Ovary (tissue), 9 donors: ENCODE results near the gene PLXNB2. TPM values are rescaled to one million over a fixed set of nuclear protein-coding genes. Genes with fewer than 3 reads are reported as not detected.

Experiments
- DNase-seq, 5 donors: peaks; one replicate each; pipeline ENCODE4 v3.0.0-alpha.2; 2019 to 2020
- H3K27ac ChIP-seq, 2 donors: fragments of 200-600 bp; one replicate each; pipeline versions ENCODE4 v1.5.1 to v1.8.0; 2019 to 2022
- H3K27me3 ChIP-seq: fragments of 200-600 bp; one replicate; pipeline ENCODE4 v1.8.0; 2022
- H3K36me3 ChIP-seq: fragments of 200-600 bp; sonication (generic); one replicate; pipeline ENCODE4 v1.5.1; 2019
- H3K4me1 ChIP-seq: one replicate; pipeline ENCODE4 v1.8.1; 2013; ENCODE audit warnings: mild to moderate bottlenecking, moderate library complexity; ENCODE audit not compliant: insufficient read depth
- H3K4me3 ChIP-seq: fragments of 200-600 bp; sonication (generic); one replicate; pipeline ENCODE4 v1.5.1; 2017
- H3K9me3 ChIP-seq, 2 donors: fragments of 200-600 bp in 1 of 2; sonication (generic) in 1 of 2; one replicate each; pipeline versions ENCODE4 v1.5.1 to v1.8.1; 2013 to 2019; ENCODE audit warnings: mild to moderate bottlenecking in 1 of 2, moderate library complexity in 1 of 2
- CTCF ChIP-seq, 3 donors: fragments of 450-650 bp in 2 of 3; fragments of 200-600 bp in 1 of 3; IDR thresholded peaks; one replicate each; pipeline versions ENCODE4 v1.5.1 to v1.8.0; 2016 to 2022; ENCODE audit warnings: antibody characterized with exemption in 3 of 3, mild to moderate bottlenecking in 1 of 3
- EP300 ChIP-seq: sonication (generic); formaldehyde crosslinking; IDR thresholded peaks from one replicate; pipeline ENCODE4 v1.6.1; 2017; ENCODE audit warnings: antibody characterized with exemption
- POLR2A ChIP-seq: fragments of 450-650 bp; IDR thresholded peaks from one replicate; pipeline ENCODE4 v1.6.1; 2017; ENCODE audit warnings: antibody characterized with exemption, mild to moderate bottlenecking, moderate library complexity
- WGBS, 3 donors: extraction: QIAGEN DNeasy Blood & Tissue Kit in 1 of 3; methylation state at CpG; one replicate each; pipeline versions ENCODE4 v1.1.5 to v1.1.7; 2013 to 2017; 5-methylcytosine and 5-hydroxymethylcytosine counted together
- intact Hi-C, 4 donors: fragments of 100-400 bp; cut with DNase I; formaldehyde crosslinking; loops; one replicate each; pipeline versions ENCODE4 v1.11.0 to v1.15.1; 2022 to 2023
- polyA plus RNA-seq, 2 donors: library from polyadenylated mRNA; stranded (reverse); fragments of 200-250 nt in 1 of 2; fragments of 350-450 nt in 1 of 2; fragmentation: Illumina TruSeq in 1 of 2; extraction: RNeasy Lipid Tissue Mini Kit (QIAGEN cat#74804) in 1 of 2; gene quantifications; one replicate each; pipeline ENCODE4 v1.2.3, GENCODE V29; 2013 to 2014
- total RNA-seq, 7 donors: library from RNA; depleted of rRNA in 2 of 7; stranded (reverse); fragments of >200 nt in 2 of 7; fragmentation: NEBNext Ultra II Directional in 3 of 7; extraction: Animal tissue kit (Norgen Biotek cat#: 25700) in 3 of 7; gene quantifications; one replicate each; pipeline versions ENCODE4 v1.1.0 to v1.2.4, GENCODE V29; 2016 to 2023
- donor health status: DM: no; HTN: no; CAD: no; lungs with moderate emphysema.
- donor health status: DM: no; HTN: no; CAD: no.
- donor health status: Bipolar disorder and iron deficiency.
- donor health status: DM: yes; HTN: yes; CAD: no.
- donor health status: DM: no; HTN: no; CAD: no.
- donor health status: DM: yes; HTN: yes; CAD: no.

PLXNB2 gene
- total and polyA plus RNA-seq, 9 donors: 26.5 to 274 (median 205) TPM

- no peaks in the 10 kb centered on the region for H3K9me3 ChIP-seq
- H3K27me3 ChIP-seq: no peaks in the 10 kb centered on the region
- H3K36me3 ChIP-seq: no peaks in the 10 kb centered on the region
- TF ChIP-seq POLR2A (no peak), CTCF (IDR thresholded peaks at IDR 0.05) (no peak), EP300 (no peak)
- WGBS, 3 donors: 89 to 95% (median 93%) methylated on average over 21 to 34 of the region's 34 CpGs
- no peak for DNase-seq
- H3K4me1 ChIP-seq: no peaks in the 10 kb centered on the region
- no peak overlapping the region for H3K27ac ChIP-seq
- no peak overlapping the region for H3K4me3 ChIP-seq
- intact Hi-C loops: no loop called here
Observed at GRCh38 chr22:50285568-50286229, 21.7 kb downstream of the PLXNB2 start.

- no peak overlapping the region for H3K27ac ChIP-seq
- no peaks in the 10 kb centered on the region for H3K4me1 ChIP-seq
- H3K27me3 ChIP-seq: no peaks in the 10 kb centered on the region
- WGBS, 3 donors: 82 to 87% (median 84%) methylated on average over 7 to 13 of the region's 13 CpGs
- intact Hi-C loops: no loop called here
- H3K4me3 ChIP-seq: no peak overlapping the region
- TF ChIP-seq POLR2A (no peak), EP300 (no peak), CTCF (IDR thresholded peaks at IDR 0.05) (no peak)
- no peaks in the 10 kb centered on the region for H3K36me3 ChIP-seq
- DNase-seq: no peak
- H3K9me3 ChIP-seq: no peaks in the 10 kb centered on the region
Observed at GRCh38 chr22:50284479-50284878, 23.0 kb downstream of the PLXNB2 start.

DNA sequence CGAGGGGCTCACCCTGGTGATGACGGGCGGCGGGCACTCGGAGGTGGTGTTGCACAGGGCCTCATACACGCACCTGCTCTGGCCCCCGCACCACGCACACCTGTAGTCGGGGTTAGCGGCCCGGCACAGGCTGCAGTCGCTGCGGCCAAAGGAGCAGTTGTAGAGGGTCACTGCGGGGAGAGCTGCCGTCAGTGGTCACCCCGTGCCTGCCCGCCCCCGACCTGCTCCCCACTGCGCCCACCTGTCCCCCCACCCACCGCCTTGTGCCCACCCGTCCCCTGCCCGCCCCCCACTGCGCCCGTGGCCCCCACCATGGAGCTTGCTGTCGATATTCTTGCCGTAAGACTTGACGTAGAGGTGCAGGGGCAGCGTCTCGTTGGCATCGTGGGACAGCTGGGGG lies 23.6 kb downstream of the PLXNB2 start:
- Histone ChIP-seq H3K4me1 (no peaks in the 10 kb centered on the region), H3K36me3 (no peaks in the 10 kb centered on the region), H3K27me3 (no peaks in the 10 kb centered on the region), H3K27ac (no peak overlapping the region), H3K4me3 (no peak overlapping the region), H3K9me3 (no peaks in the 10 kb centered on the region)
- 89 to 94% (median 93%) methylated on average over 26 to 30 of the region's 30 CpGs for WGBS, 3 donors
- TF ChIP-seq EP300 (no peak), POLR2A (no peak), CTCF (IDR thresholded peaks at IDR 0.05) (no peak)
- DNase-seq: no peak
- intact Hi-C loops: no loop called here

GRCh38 chr22:50282361-50283155 lies 24.9 kb downstream of the PLXNB2 start:
- H3K36me3 ChIP-seq: peaks cover 4% of the 10 kb centered on the region
- H3K27me3 ChIP-seq: no peaks in the 10 kb centered on the region
- 72 to 77% (median 72%) methylated on average over 36 to 45 of the region's 45 CpGs for WGBS, 3 donors
- no peak for DNase-seq
- TF ChIP-seq EP300: no peak
- no peak for TF ChIP-seq CTCF (IDR thresholded peaks at IDR 0.05)
- no peak for TF ChIP-seq POLR2A
- intact Hi-C loops: no loop called here
- H3K4me1 ChIP-seq: no peaks in the 10 kb centered on the region
- no peaks in the 10 kb centered on the region for H3K9me3 ChIP-seq
- no peak overlapping the region for H3K4me3 ChIP-seq
- H3K27ac ChIP-seq: no peak overlapping the region
